Frontal cortex (tissue), 4 donors: ENCODE results near the gene ACOX3. TPM values are rescaled to one million over a fixed set of nuclear protein-coding genes. Genes with fewer than 3 reads are reported as not detected.

Source experiments
- DNase-seq, 2 donors: peaks; one replicate each; pipeline ENCODE4 v3.0.0; 2012; ENCODE audit warnings: low spot score in 2 of 2
- FAIRE-seq: peaks from 2 replicates; lab custom pipeline; 2012; peaks lifted over from hg19 to GRCh38; lab: Jason Lieb, UNC
- total RNA-seq: library from RNA; depleted of rRNA; stranded (reverse); fragments of >200 nt; gene quantifications from one replicate; pipeline ENCODE4 v1.2.3, GENCODE V29; 2014
- donor health status: control.
- donor health status: control.
- donor health status: control.

ACOX3 gene
- total RNA-seq, 1 donor from 2014 or later = 26.1 TPM

DNA sequence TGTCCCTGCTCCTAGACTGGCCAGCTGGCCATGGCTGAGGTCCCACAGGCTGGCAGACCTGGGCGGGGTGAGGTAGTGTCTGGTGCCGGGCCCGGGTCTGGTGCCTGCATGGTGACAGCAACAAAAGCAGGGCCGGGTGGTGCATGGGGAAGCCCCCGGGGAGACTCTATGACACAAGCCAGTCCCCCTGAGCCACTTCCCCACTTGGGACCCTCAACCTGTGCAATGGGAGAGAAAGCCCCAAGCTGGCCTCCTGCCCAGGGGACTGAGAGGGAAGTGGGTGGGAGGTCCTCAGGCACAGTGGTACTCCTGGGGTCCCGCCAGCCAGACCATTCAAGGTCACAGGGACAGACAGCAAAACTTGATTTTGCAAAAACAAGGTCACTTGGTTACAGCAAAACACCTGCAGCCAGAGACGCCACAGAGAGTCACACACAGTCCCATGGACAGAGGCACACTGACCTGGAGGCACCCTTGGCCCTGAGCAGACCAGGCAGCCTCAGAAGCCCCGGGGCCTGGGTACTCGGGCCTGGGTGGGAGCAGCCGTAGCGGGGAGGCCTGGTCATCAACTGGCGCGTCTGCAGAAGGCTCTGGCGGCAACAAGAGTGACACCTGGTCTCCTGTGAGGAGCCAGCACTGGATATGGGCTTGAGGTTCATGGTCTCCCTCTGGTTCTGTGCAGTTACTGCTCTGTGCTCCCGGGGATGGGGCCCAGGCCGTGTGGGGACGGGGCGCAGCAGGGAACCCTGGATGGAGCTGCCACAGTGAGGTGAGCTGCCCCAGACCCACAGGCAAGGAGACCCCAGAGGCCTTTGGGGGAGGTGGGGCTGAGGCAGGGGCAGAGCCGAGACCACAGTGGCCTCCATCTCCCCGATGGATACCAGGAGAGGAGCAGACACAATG is 110.4 kb downstream of the ACOX3 start:
- FAIRE-seq = no peak

DNA sequence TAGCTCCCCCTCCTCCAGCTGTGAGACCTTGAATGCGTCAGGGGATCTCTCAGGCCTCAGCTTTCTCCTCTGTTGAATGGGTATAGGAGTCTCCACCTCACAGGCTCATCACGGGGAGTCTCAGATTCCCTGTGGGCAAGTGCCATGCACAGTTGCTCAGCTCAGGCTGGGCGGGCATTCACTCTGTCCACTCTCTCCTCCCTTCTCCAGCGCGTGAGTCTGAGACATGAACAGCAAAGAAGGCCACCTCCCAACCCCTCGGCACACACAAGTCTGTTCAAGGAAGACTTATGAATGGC is 111.0 kb downstream of the ACOX3 start:
- FAIRE-seq = no peak
- DNase-seq = no peak

More for the DNA sequence above, 110.4 kb downstream of the ACOX3 start:
- no peak for DNase-seq

DNA sequence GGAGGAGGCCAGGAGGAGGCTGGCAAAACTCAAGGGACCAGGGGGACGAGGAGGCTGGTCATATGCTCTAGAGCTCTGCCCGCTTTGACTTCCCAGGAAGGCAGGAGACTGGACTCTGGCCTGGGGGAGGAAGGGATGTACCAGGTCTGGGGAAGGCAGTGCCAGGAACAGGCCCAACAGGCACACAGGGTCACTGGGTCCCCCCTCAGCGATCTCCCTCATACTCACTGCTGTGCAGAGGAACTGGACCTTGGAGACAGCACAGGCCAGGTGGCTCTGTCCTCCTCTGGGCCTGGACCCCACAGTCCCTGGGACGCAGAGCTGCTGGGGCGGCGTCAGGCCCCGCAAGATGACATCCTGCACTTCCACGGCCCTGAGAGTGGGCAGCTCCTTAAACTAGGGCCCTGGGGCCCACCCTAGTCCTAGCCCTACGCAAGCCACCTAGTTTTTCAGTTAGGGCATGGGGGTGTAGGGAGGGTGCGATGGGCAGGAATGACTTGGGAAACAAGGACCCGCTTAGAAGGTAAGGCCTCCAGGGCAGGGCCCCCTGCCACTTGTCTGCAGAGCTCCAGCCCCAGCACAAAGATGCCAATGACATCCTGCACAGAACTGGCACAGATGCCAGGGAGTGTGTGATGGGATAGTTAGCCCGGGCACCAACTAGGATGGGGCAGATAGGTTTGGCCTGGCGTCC is 111.5 kb downstream of the ACOX3 start:
- FAIRE-seq = no peak

DNA sequence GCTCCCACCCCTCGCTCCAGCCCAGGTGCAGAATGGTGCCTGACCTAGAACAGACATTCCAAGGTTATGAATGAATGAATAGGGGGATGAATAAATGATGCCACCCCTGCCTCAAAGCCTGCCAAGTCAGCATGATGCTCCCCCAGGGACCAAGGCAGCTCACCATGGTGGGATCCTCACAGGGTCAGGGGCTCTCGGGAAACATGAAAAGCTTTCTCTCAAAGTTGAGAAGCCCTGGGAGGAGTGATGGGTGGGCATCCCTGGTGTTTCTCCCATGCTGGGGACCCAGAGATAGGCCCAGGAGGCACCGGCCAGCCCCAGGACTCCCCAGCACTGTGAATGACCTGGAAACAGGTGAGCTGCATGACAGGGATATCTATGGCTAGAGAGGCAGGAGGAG is 112.1 kb downstream of the ACOX3 start:
- no peak for FAIRE-seq

More for the DNA sequence above, 111.5 kb downstream of the ACOX3 start:
- DNase-seq = no peak

DNA sequence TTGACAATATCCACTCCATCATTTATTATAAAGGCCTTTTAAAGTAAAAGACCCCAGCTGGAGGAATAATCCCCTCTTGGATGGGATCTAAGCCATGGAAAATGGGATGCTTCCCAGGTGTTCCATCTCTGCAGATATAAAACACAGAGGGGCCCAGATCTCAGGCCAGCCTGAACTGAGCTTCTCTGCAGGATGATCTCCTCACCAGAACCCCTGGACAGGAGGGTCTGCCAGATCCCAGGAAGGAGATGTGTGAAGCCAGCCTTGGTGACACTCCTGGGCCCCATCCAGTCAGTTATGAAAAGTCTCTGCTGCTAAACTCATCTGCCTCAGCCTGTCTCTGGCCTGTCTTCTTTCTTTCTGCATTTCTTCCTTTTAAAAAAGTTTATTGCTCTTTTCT is 114.3 kb downstream of the ACOX3 start:
- no peak for FAIRE-seq

More for the DNA sequence above, 112.1 kb downstream of the ACOX3 start:
- no peak for DNase-seq

DNA sequence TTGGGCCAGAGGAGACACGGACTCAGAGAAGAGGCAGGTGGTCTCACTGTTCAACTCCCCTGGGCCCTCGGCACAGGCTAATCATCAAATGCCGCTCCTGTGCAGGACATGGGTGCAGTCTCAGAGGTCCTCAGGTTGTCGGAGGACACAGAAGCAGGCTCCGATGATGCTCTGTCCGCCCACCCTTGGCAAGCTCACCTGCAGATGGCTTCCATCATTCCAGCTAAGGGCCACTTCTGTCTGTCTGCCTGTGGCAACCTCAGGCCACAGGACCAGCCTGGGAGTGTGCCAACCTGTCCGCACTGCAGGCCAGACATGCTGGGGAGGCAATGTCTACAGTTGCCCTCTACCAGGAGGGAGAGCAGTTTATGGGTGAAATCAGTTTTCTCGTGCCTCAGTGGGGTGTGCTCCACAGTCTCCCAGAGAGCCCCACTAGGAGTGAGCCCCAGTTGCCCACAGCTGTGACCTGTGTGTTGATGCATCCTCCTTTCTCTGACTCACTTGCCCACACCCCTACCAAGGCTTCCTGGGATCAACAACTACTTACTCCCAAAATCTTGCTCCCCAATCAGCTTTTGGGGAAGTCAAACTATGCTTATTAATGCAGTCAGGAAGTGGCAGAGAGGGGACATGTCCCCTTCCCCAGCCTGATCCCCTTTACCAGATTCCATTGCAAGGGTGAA is 115.1 kb downstream of the ACOX3 start:
- DNase-seq (no peak), FAIRE-seq (no peak)

More for the DNA sequence above, 114.3 kb downstream of the ACOX3 start:
- DNase-seq = no peak

DNA sequence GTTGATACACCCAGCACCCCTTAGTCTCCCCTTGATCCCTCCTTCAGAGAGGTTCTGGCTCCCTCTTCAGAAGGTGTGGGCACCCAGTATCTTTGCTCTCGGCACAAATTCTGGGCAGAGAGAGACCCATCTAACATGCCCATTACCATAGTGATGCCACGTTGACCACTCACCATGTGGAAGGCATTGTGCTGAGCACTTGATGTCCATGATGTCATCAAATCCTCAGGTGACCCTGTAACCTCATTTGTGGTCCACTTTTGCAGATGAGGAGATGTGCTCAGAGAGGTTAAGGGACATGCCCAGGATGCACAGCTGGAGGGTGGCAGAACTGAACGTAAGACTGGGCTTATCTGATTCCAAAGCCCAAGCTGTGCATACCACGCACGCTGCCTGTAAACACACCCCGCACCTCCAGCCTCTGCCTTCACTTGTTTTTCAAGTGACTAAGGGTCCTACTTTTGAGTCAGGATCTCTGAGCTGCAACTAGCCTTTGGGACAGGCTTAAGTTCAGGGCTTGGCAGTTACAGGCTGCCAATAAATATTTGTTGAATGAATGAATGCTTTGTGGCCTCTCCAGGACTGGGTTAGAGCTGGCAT is 115.8 kb downstream of the ACOX3 start:
- FAIRE-seq = no peak
- DNase-seq = no peak

DNA sequence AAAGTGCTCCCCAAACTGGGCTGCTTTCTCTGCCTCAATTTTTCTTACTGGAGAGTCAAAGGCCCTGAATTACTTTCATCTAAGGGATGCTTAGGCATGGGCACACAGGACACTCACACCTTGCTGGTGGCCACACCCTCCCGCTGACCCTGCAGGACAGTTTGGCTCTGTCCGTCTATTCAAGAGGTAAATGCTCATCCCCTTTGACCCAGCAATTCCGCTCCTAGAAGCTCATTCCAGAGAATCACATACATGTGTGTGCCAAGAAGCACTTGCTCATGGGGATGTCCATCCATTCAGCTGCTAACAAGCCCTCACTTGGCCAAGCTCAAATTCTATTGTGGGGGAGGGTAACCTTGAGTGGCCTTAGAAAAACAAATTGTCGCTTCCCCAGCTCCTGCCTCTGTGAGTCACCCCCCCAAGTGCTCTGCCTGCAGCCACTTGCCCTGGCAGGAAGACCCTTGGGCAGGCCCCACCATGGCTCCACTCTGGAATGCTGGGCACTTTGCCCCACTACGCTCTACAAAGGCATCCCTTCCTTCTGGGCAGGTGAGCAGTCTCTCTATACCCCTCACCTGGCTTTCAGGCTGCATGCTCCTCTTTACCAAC is 116.5 kb downstream of the ACOX3 start:
- no peak for FAIRE-seq
- no peak for DNase-seq

DNA sequence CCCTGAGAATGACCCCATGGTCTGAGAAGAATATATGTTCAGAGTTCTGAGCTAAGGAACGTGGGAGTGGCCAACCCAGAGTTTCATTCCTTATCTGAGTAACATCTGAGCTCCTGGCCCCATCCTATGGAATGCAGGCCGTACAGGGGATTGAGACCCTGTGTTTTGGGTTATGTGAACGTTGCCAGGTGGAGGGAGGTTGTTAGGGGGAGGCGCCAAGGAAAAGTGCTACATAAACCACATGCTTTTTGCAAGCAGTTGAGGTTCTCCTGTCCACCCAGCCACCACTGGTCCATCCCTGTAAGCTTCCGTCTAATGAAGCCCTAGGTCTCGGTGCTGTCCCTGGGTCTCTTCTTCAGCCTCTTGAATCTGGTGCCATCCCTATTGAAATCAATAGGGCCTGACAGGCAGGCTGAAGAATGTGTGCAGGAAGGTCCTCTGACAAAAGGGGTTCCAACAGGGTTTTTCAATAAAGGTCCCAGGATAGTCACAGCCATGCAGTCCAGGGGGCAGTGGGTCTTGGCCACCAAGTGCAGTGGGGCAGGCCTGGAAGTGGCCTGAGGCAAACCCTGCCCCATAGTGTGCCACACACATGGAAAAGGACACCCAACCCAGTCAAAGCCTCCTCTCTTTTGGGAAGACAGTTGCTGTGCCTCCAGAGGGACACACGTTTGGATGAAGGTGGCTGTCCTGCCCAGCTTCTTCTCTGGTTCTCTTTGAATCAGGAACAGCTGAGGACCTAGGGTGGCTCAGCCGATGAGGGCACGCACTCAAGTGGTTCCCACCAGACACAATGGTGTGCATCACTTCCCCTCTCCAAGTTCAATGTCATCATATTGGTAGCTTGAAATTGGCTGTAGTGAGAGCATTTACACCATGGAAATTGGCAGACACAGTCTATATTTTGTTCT is 117.5 kb downstream of the ACOX3 start:
- FAIRE-seq (no peak), DNase-seq (no peak)

DNA sequence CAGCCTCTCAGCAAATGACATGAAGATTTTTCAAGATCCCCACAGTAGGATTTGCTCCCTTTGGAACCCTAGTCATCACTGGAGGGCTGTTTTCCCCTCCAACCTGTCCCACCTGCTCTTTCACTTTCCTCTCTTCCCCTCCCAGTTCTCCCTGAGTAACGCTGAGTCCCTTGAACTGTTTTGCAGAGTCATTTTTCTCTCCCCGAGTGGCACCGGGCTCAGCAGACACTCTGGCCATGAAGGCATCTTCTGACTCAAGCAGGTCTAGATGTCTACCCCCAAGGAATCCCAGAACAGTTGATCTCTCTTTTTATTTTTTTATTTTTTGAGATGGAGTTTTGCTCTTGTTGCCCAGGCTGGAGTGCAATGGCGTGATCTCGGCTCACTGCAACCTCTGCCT is 118.8 kb downstream of the ACOX3 start:
- no peak for DNase-seq
- FAIRE-seq = no peak

DNA sequence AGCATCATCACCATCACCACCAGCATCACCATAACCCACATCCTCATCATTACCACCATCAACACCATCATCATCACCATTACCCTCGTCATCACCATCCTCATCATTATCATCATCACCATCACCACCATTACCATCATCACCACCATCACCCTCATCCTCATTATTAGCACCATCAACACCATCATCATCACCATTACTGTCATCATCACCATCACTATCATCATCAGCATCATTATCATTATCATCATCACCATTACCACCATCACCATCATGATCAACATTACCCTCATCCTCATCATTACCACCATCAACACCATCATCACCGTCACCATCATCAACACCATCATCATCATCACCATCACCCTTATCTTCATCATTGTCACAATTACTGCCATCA is 119.3 kb downstream of the ACOX3 start:
- DNase-seq (no peak), FAIRE-seq (no peak)

DNA sequence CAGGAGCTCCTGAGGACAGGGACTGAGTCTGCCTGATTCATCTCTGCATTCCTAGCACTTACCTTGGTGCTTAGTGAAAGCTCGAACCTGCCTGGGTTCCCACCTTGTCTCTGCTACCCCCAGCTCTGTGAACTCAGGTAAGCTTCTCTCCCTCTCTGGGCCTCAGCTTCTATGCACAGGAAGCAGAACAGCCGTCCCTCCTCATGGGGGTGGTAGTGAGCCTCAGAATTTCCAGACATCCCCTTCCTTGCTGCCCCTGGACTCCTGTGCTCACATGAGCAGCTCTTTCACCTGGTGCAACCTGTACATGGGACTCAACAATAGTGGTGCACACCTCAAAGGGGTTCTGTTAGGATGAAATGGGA is 120.2 kb downstream of the ACOX3 start:
- no peak for DNase-seq

DNA sequence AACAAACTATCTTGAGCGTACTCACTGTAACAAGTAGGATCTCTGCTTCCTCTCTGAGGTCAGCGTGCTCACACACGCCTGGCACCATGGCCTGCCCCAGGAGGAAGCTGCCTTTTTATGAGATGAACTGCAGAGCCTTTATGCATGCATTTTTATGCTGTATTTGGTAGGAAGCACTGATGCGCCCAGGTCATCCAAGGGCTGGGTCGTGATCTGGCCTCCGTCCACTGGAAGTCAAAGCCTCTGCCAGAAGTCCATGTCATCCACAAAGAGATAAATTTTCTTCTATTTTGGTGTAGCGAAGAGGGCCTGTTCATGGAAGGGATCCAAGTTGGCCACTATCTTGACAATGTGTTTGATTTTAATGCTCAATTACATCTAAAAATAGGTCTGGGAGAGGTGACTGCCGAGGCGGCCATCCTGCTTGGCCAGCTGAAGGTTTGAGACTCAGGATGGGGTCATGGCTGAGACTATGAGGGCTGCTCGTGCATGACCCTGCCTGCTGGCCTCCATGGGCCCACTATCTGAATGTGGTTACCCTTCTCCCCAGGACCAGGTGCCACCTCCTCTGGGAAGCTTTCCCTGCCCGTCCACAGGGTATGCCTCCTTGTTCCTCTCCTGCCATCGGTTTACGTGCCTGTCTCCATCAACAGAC is 120.7 kb downstream of the ACOX3 start:
- FAIRE-seq = no peak

More for the DNA sequence above, 120.2 kb downstream of the ACOX3 start:
- no peak for FAIRE-seq

DNA sequence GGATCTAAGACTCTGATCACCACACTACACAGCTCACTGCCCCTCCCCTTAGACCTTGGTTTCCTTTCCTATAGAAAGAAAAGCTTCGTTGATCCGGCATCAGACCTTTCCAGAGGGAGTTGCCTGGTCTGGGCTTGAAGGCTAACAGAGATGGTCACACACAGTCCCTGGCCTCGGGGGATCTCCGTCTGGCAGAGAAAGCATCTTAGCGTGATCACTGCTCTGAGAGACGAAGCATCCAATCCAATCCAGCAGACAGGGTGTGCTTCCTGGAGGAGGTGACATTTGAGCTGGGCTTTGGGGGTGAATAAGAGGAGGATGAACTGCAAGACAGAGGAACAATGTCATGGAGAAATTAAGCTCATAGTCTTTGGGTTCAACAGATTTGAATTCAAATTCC is 121.5 kb downstream of the ACOX3 start:
- FAIRE-seq = no peak
- no peak for DNase-seq

More for the DNA sequence above, 120.7 kb downstream of the ACOX3 start:
- no peak for DNase-seq

DNA sequence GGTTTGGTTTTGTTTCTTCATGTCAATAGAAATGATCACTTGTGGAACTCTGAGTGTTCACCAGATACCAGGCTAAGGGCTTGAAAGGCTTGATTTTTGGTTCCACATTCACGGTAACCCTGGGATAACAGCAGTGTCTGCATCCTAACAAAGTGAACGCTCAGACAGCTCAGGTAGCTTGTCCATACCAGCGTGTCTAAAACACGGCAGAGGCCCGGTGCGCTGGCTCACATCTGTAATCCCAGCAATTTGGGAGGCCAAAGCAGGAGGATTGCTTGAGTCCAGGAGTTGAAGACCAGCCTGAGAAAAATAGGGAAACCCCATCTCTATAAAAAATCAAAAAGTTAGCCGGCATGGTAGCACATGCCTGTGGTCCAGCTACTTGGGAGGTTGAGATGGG is 122.0 kb downstream of the ACOX3 start:
- DNase-seq = no peak
- no peak for FAIRE-seq

DNA sequence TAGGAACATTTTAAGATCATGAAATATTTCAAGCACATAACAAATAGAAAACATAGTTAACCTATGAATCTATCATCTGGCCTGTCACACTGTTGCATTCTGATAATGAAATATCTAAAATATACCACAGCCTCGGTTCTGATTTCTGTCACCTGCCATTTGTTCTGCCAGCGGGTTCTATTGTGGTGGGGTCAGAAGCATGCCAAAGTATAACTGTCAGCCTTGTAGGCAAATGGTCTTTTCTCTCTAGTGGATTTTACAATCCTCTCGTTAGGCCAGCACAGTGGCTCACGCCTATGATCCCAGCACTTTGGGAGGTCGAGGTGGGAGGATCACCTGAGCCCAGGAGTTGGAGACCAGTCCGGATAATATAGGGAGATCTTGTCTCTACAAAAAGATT is 123.0 kb downstream of the ACOX3 start:
- no peak for DNase-seq
- FAIRE-seq = no peak

DNA sequence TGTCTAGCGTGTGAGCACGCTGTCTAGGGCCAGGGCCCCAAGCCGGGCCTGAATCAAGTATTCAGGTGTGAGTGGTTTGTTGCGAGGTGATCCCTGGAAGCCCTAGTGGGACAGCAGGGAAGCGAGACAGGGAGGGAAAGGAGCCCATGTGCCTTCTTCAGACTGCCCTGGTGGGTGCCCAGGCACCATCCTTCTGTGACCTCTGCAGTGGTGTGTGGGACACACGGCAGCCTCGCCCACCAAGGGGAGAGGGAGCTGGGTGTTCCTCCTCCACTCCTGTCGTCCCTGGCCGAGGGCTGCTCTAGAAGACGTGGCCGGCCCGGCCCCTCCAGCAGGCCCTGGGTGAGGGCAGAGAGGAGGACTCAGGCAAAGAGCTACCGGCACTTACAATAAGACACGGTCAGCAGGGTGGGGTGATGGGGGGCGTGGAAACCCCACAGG is 123.6 kb downstream of the ACOX3 start:
- DNase-seq (no peak), FAIRE-seq (no peak)
